Panc1 (cell line): ENCODE measurements around the gene TMEM51. TPM values are rescaled to one million over a fixed set of nuclear protein-coding genes. Genes with fewer than 3 reads are reported as not detected.

ENCODE experiments used
- ATAC-seq: fragments of 200-7000 bp; cut with Tn5 transposase; 2 replicates; pipeline ENCODE4 v1.9.1; 2020; ENCODE audit warnings: mild to moderate bottlenecking, moderate library complexity
- BruUV-seq: library from RNA; stranded (reverse); fragments of 400-500 nt; replicated peaks from 2 replicates; lab custom pipeline; 2021; lab: Mats Ljungman, UMichigan
- CTCF ChIA-PET: fragments of 300-600 bp; sonication (Branson Sonifier 250); formaldehyde crosslinking; loops from one replicate; lab custom pipeline; 2022; ENCODE audit warnings: antibody characterized with exemption; lab: Charles Lee
- POLR2A ChIA-PET: fragments of 300-600 bp; sonication (Branson Sonifier 250); formaldehyde crosslinking; loops from one replicate; lab custom pipeline; 2022; ENCODE audit warnings: antibody characterized with exemption; lab: Charles Lee
- DNase-seq: peaks from one replicate; pipeline ENCODE4 v3.0.0-alpha.2; 2010; ENCODE audit warnings: low read depth, low spot score
- H3K27ac ChIP-seq: 2 replicates; pipeline ENCODE4 v1.5.1; 2011; ENCODE audit warnings: mild to moderate bottlenecking, low read length, inconsistent platforms
- H3K27me3 ChIP-seq: fragments of 200-500 bp; sonication (Bioruptor generic); 2 replicates; pipeline ENCODE4 v1.6.0; 2014; ENCODE audit warnings: low read length, inconsistent platforms; ENCODE audit not compliant: control insufficient read depth, insufficient read depth
- H3K36me3 ChIP-seq: fragments of 200-500 bp; sonication (Bioruptor generic); 2 replicates; pipeline ENCODE4 v1.5.1; 2014; ENCODE audit warnings: inconsistent platforms, mild to moderate bottlenecking, low read length, moderate library complexity; ENCODE audit not compliant: control insufficient read depth, insufficient read depth
- H3K4me1 ChIP-seq: 2 replicates; pipeline ENCODE4 v1.5.1; 2011; ENCODE audit warnings: inconsistent platforms, mild to moderate bottlenecking, low read length, moderate library complexity; ENCODE audit not compliant: control insufficient read depth, insufficient read depth
- H3K4me3 ChIP-seq, 2 experiments: 2 replicates each; pipeline ENCODE4 v1.5.1; 2011 to 2012; ENCODE audit warnings: low read depth in 2 of 2, low read length in 2 of 2, mild to moderate bottlenecking in 2 of 2, inconsistent platforms in 1 of 2, moderate library complexity in 1 of 2
- H3K9me3 ChIP-seq: fragments of 200-500 bp; sonication (Bioruptor generic); 2 replicates; pipeline ENCODE4 v1.5.1; 2014; ENCODE audit warnings: low read depth, mild to moderate bottlenecking, inconsistent platforms, low read length, moderate library complexity; ENCODE audit not compliant: control insufficient read depth, insufficient read depth
- CTCF ChIP-seq: fragments of 450-650 bp; IDR thresholded peaks from 2 replicates; pipeline ENCODE4 v1.5.1; 2017; ENCODE audit warnings: mild to moderate bottlenecking
- POLR2AphosphoS5 ChIP-seq: IDR thresholded peaks from 2 replicates; pipeline ENCODE4 v1.6.1; 2012; ENCODE audit warnings: mild to moderate bottlenecking, low read depth, low read length, moderate library complexity
- REST ChIP-seq, 2 experiments: IDR thresholded peaks; 2 replicates each; pipeline ENCODE4 v1.6.1; 2011 to 2012; ENCODE audit warnings: low read depth in 2 of 2, control low read depth in 1 of 2, low read length in 1 of 2, mild to moderate bottlenecking in 1 of 2, moderate library complexity in 1 of 2; ENCODE audit not compliant: insufficient read depth in 1 of 2
- SIN3A ChIP-seq: IDR thresholded peaks from 2 replicates; pipeline ENCODE4 v1.6.1; 2012; ENCODE audit warnings: low read depth, mild to moderate bottlenecking, low read length, moderate library complexity, borderline replicate concordance; ENCODE audit not compliant: insufficient read depth
- TCF7L2 ChIP-seq: IDR thresholded peaks from 2 replicates; pipeline ENCODE4 v1.6.1; 2011; ENCODE audit warnings: mild to moderate bottlenecking, low read depth, low read length, inconsistent platforms
- in situ Hi-C: cut with HindIII; loops from 2 replicates; pipeline ENCODE4 v1.10.0; 2016; ENCODE audit warnings: low sequenced_read_pairs, low pct_unique_long_range_greater_than_20kb
- intact Hi-C: fragments of 100-400 bp; cut with micrococcal nuclease; formaldehyde crosslinking; loops from one replicate; pipeline ENCODE4 v1.10.0; 2022; ENCODE audit not compliant: unreplicated experiment
- total RNA-seq: library from RNA; stranded (reverse); gene quantifications from one replicate; pipeline ENCODE4 v1.2.1, GENCODE V29; 2021; ENCODE audit not compliant: unreplicated experiment

Gene TMEM51
- total RNA-seq, 1 experiment from 2014 or later, result 25.8 TPM

GRCh38 chr1:15117671-15118325 is 35.7 kb upstream of the TMEM51 start:
- no peak for TF ChIP-seq SIN3A
- no peak for TF ChIP-seq POLR2AphosphoS5
- no peak for TF ChIP-seq TCF7L2
- TF ChIP-seq REST (IDR thresholded peaks at IDR 0.05; ENCODE audit: insufficient read depth in 1 of 2, low read depth in 2 of 2, low read length in 1 of 2), result no peak
- TF ChIP-seq CTCF, result no peak
- Histone ChIP-seq H3K27ac (no peak overlapping the region), H3K4me3 (no peak overlapping the region), H3K36me3 (no peaks in the 10 kb centered on the region), H3K4me1 (no peaks in the 10 kb centered on the region), H3K9me3 (no peaks in the 10 kb centered on the region), H3K27me3 (peaks cover 3% of the 10 kb centered on the region; the same call in 1 of the 2 replicates)
- no peak for ATAC-seq
- no peak for DNase-seq
- ChIA-PET POLR2A (no interaction called here), CTCF (no interaction called here)
- intact Hi-C loops (no loop called here), in situ Hi-C loops (no loop called here)
- BruUV-seq, result no TSS peak

GRCh38 chr1:15118579-15118978 is 35.0 kb upstream of the TMEM51 start:
- ATAC-seq, result no peak
- in situ Hi-C loops, result no loop called here

More at GRCh38 chr1:15118579-15118978, 35.0 kb upstream of the TMEM51 start:
- CTCF ChIA-PET, result no interaction called here
- no peaks in the 10 kb centered on the region for H3K9me3 ChIP-seq
- H3K4me3 ChIP-seq, result no peak overlapping the region
- no peaks in the 10 kb centered on the region for H3K4me1 ChIP-seq
- intact Hi-C loops, result no loop called here
- POLR2A ChIA-PET, result interaction anchor here (0.7 kb wide), 1 partner anchor 255 kb away, joined by 6 read pairs; no protein-coding TSS in a partner anchor
- no peaks in the 10 kb centered on the region for H3K36me3 ChIP-seq
- no peak for DNase-seq
- H3K27ac ChIP-seq, result no peak overlapping the region
- no TSS peak for BruUV-seq
- TF ChIP-seq CTCF (no peak), SIN3A (no peak), POLR2AphosphoS5 (no peak), REST (IDR thresholded peaks at IDR 0.05; ENCODE audit: insufficient read depth in 1 of 2, low read depth in 2 of 2, low read length in 1 of 2) (no peak), TCF7L2 (no peak)
- peaks cover 3% of the 10 kb centered on the region; the same call in 1 of the 2 replicates for H3K27me3 ChIP-seq
